ENCODE measurements around the gene LIN28B.

GRCh38 chr6:105080279-105080678, 123.4 kb downstream of the LIN28B start:
- TF ChIP-seq CTCF (IDR thresholded peaks at IDR 0.05; ENCODE audit: low read depth, low read length, poor library complexity, severe bottlenecking): no peak
- TF ChIP-seq EZH2phosphoT487 (IDR thresholded peaks at IDR 0.05; ENCODE audit: borderline replicate concordance, low read length): no peak
